GM19240 (cell line): ENCODE results near the gene LSMEM2.
A peak's percentile ranks its signal among the peaks of the same experiment; 100 is the strongest.
"Not testable (repeated sequence)": the region's sequence is repeated elsewhere in the genome, so short reads cannot be mapped to it uniquely, and the experiment has no call there.

Source experiments
- DNase-seq: peaks from one replicate; pipeline ENCODE4 v3.0.0; 2011; ENCODE audit warnings: low spot score; ENCODE audit not compliant: insufficient read length

The LSMEM2 gene

GRCh38 chr3:50276762-50277101 lies 2.2 kb upstream of the LSMEM2 start:
- no peak for DNase-seq

GRCh38 chr3:50278123-50278879 lies 586 bp upstream of the LSMEM2 start:
- no peak for DNase-seq

DNA sequence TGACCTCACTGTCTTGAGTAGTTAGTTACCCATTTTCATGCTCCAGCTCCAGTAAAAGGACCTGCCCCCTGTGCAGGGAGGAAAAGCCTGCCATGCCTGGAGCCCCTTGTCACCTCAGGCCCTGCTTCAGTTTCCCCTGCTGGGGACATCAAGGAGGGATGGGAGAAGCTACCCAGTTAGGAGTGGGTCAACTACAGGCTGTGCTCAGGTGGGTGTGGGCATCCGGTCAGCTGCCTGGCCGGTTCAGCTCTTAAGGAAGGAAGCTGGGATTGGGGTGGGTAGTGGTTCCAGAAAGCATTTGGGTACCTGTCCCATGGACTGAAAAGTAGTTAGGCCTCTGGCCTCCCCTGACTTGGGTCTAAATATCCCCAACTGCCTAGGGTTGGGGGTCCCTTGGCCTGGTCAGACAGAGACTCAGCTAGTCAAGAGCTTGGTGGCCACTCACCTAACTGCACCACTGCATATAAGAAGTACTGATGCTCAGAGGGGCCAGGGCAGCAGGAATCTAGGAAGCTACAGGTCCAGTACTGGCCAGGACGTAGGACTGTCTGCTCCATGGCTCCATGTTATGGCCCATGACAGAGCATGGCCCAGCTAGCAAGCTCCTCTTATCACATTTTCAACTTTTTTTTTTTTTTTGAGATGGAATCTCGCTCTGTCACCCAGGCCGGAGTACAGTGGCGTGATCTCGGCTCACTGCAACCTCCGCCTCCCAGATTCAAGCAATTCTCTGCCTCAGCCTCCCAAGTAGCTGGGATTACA lies 549 bp downstream of the LSMEM2 start:
- DNase-seq = no peak

GRCh38 chr3:50284121-50284520 lies 5.2 kb downstream of the LSMEM2 start:
- DNase-seq = not testable (repeated sequence)

DNA sequence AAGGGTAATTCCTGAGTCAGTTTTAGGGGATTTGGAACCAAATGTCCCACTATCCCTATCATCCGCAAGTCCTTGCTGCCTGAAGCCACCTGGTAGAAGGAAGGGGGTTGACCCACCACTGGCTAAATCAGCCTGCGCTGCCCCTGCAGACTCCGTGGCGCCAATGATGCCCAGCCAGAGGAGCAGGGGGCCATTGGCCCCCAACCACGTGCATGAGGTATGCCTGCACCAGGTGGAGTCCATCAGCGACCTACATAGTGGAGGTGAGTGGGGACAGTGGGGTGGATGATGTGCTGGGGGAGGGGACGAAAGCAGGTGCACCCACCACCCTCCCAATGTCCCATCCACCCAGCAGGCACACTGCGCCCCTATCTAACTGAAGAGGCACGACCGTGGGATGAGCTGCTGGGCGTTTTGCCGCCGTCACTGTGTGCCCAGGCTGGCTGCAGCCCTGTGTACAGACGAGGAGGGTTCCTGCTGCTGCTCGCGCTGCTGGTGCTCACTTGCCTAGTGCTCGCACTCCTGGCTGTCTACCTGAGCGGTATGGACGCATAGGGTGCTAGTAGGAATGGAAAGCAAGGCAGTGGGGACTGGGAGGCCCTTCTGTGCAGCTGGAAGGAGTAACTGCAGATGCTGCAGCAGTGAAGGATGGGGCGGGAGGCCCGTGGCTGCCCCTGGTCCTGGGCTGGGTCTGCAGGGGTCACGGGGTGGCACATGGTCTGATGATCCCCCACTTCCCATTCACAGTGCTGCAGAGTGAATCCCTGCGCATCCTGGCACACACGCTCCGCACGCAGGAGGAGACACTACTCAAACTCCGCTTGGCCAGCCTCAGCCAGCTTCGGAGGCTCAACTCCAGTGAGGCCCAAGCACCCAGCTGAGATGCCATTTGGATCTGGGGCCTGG lies 7.7 kb downstream of the LSMEM2 start:
- no peak for DNase-seq

GRCh38 chr3:50287262-50287661 lies 8.4 kb downstream of the LSMEM2 start:
- DNase-seq = no peak

DNA sequence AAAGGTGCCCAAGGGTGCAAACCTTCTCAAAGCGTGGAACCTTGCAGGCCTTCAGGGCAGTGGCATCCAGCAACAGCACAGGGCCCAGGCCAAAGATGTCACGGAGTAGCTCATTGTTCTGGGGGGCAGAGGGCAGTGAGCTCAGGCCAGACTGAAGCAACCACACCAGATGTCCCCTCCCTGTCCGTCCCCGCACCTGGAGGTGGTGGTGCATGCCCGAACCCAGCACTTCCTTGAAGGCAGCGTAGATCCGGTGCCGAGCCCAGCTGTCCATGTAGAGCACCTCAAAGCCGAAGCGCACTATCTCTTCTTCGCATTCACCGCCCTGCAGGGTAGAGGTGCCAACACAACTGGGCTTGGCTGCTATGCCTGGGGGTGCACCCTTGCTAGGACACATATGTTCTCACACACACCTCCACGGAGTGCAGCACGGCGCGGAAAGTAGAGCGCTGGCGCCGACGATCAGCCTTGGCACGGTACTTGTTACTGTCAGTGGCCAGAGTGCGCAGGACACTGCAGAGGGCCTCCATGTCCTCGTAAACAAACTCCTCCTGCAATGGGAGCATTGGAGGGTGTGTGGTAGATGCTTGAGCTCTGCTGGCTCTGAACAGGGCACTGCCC lies 9.6 kb downstream of the LSMEM2 start:
- DNase-seq = no peak

- DNase-seq = no peak
These were observed 10.2 kb downstream of the LSMEM2 start for GRCh38 chr3:50289130-50289529.

DNA sequence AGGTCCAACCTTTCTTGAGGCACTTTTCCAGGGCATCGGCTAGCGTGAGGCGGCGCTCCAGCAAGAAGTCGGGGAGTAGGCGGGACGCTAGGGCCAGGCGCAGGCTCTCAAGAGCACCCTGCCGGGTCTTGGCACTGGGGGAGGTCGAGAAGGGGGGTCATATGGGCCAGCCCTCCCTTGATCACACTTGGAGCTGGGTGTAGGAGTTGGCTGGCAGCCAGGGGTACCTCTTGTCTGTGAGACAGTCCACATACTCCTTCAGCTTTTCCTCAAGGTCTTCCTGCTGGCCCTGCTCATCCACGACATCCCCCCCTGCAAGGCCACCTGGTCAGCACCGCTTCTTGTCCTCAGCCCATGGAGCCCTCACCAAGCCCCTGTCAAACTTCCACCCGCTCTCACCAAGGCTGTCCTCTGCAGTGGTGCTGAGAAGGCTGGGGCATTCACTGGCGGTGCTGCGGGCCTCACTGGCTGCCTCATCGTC lies 11.3 kb downstream of the LSMEM2 start:
- DNase-seq = no peak

- DNase-seq = peak; percentile 92
These were observed 13.5 kb downstream of the LSMEM2 start, which contains the start of gene IFRD2 for GRCh38 chr3:50292159-50293078. Gene IFRD2 (minus strand): TSS chr3:50292429. CDS start chr3:50292274, 155 bp downstream.

- DNase-seq = no peak
These were observed 14.4 kb downstream of the LSMEM2 start for GRCh38 chr3:50293079-50293801.

DNA sequence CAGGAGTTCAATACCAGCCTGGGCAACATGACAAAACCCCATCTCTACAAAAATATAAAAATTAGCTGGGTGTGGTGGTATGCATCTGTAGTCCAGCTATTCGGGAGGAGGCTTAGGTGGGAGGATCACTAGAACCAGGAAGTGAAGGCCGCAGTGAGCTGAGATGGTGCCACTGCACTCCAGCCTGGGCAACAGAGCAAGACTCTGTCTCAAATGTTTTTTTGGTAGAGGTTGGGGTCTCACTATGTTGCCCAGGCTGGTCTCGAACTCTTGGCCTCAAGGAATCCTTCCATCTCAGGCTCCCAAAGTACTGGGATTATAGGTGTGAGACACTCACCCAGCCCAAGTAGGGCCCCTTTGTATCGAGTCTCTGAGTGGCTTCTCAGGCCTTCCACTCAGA lies 15.2 kb downstream of the LSMEM2 start:
- no peak for DNase-seq

GRCh38 chr3:50294492-50295403 lies 15.9 kb downstream of the LSMEM2 start:
- DNase-seq = no peak

DNA sequence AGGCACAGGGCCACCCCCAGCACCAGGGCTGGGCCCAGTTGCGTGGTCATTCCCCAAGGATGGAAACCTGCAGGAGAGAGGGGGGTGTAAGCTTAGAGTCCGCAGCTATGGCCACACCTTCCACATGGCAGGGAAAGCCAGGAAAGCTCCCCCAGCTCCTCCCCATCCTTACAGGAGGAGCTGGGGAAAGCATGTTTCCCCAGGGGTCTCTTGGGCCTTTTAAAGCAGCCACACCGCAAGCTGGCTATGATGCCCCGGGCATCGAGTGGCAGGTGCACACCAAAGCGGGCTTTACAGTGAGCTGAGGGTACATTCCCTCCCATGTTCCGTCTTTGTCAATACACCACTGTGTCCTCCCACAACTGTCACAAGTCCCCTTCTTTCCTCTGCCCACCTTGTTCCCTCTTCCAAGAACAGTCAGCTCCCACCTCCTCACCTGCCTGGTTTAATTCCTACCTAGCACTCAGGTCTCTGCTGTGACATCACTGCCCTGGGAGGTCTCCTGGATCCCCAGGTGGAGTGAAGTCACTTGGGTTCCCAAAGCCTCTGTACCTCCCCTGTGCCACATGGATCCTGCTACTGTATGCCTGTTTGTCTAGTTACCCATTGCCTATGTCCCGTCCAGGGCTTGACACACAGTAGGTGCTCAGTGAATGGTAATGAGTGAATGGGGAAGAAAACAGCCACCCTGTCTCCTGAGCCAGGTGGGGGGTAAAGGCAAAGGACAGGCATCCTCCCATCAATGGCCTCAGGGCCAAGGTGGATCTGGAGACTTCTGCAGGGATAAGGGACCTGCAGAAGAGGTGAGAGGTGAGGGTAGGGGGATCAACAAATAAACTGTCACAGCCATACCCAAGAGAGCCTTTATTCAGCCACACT lies 16.9 kb downstream of the LSMEM2 start:
- no peak for DNase-seq

DNA sequence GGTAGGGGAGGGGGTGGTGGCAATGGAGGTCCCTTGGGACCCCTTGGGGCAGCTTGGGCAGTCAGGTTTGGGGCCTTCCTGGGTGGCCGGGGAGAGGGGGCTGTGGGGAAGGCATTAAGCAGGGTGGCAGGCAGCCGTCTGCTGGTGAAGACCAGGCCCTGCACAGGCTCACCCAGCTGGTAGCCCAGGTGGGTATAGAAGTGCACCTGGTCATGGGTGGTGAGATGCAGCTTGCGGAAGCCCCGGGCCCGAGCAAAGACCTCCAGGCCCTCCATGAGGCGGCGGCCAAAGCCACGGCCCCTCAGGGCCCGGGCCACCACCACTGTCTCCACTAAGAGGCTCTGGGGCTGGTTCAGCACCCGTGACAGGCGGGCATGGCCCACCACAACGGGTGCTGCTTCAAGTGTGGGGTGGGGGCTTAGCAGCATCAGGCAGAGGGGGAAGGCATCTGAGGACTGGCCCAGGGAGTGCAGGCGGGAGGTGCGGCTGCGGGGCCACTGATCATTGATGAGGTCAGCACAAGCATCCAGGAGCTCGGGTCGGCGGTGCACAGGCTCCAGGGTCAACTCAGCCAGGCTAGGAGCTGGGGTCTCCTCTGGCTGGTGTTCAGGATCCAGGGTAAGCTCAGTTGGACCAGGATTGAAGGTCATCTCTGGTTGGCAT lies 18.0 kb downstream of the LSMEM2 start:
- no peak for DNase-seq

- no peak for DNase-seq
These were observed 18.5 kb downstream of the LSMEM2 start for GRCh38 chr3:50297384-50297775.
